Hindlimb muscle (tissue), 1 donor: Measurements from ENCODE around the gene AREG. TPM values are rescaled to one million over a fixed set of nuclear protein-coding genes. Genes with fewer than 3 reads are reported as not detected.

ENCODE experiments used
- DNase-seq: peaks from one replicate; pipeline ENCODE4 v3.0.0-alpha.2; 2013
- polyA plus RNA-seq: library from polyadenylated mRNA; unstranded; fragments of 120-200 nt; gene quantifications from one replicate; pipeline ENCODE4 v1.2.1, GENCODE V29; 2013; ENCODE audit not compliant: insufficient read length

AREG gene
- polyA plus RNA-seq, 1 donor: 0.21 TPM

DNA sequence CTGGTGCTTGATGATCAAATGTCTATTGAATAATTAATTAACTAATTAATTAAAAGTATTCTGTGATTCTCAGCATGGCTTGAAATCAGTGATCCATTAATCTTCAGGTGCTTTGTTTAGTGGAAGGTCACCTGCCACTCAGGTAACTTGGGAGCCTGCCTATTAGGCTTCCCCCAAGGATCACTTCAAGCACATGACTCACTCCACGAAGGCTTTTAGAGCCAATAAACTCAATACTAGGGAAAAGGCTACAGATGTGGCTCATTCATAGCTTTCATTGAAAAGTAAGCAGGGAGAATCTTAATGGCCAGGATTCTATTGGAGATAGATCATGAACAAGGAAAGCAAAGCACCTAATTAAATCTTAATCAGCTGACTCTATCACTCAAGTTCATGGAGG is 21.3 kb downstream of the AREG start:
- no peak for DNase-seq

DNA sequence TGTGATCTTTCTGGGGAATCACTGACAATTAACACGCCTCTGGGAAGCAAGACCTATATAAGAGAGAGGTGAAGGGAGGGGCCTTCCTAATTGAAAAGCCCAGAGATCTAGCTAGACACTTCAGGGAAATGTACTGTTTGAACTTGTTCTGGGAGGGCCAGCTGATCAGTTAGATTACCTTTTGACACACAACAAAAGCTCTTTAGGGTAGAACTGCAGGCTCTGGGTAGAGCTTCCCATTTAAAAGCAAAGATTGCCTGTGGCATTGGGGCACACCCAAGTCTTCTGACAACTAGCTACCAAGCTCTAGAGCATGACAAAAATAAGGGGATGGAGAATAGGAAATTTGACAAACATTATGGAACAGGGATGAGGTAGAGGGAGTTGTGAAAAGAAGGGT is 26.3 kb downstream of the AREG start:
- no peak for DNase-seq

DNA sequence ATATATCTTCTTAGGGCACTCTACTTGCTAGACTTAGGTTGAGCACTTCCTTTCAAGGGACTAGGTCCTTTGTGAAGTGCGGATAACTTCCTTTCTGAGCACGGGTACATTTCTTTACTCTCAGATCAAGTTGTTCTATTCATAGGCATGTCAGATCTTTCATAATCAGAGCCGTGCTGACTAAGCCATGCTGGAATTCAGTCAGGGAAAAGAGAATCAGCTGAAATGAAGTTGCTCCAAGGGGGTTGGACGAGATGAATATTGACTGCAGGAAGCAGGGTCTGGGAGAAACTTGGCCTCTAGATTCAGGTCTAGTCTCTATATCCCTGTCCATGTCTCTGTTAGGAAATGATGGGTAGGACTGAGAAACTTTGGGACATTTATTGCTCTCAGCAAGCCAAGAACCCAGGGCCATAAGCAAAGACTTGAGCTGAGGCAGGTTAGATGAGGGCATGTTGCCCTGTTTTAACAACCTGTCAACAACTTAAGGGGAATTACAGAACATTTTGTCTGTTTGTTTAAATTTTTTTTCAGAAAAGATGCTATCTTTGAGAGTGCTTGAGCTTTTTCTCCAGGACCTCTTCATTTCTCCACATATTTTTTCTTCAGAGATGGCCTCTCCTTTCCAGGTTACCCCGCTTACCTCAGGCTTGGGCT is 28.3 kb downstream of the AREG start:
- DNase-seq: no peak

DNA sequence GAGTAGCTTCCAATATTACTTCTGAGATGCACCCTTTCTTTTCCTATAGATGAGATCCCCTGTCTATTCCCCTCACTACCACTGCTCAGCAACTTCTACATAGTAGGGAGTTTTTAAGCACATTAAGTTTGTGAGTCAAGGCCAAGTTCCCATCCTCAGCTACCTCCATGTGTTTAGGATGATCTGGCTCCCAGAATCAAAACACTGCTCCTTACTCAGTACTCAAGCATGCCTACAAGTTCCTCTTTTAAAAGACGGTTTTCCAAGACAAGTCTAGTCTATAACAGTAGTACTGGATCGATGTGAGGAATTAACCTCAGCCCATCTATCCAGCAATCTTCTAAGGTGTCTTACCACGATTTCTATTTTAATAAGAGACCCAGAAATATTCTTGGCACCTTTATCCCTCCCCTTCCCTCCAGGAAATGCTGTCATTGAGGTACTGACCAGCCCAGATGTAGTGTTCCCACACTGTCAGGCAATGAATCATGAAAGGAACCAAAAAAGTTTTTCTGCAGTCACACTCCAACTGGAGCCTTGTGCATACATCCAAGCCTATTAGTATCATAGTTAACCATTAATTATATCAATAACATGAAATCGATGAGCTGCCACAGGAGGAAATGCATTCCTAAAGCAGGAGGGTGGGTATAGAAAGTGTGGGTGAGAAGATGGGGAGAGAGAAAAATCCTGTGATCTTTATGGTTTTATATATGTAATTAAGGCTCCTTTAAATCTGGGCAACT is 29.6 kb downstream of the AREG start:
- DNase-seq: no peak

DNA sequence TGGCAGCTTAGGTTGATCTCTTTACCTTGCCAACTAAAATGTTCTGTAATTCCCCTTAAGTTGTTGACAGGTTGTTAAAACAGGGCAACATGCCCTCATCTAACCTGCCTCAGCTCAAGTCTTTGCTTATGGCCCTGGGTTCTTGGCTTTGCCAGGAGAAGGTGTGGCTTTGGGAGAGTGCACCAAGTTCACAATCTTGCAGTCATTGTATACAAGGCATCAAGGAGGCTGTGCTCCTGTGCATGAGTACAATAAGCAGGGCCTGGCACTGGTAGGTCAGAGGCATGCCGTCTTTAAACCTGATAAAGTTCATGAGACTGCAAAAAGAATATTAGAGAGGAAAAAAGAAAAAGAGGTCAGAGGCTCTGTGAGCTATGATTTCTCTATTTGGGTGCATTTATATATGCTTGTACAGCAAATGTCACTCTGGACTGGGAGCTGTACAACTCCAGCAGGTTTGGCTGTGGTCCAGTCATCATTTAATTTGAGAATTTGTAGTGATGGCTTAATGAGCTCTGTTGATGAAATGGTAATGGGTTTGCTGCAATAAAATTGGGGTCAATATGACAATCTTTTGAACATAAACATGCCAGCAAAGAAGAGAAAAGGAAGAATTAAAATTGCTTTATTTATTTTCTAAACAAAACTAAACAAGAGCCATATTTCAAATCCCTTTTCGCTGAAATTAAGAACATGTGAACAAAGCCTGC is 30.3 kb downstream of the AREG start:
- DNase-seq: no peak

DNA sequence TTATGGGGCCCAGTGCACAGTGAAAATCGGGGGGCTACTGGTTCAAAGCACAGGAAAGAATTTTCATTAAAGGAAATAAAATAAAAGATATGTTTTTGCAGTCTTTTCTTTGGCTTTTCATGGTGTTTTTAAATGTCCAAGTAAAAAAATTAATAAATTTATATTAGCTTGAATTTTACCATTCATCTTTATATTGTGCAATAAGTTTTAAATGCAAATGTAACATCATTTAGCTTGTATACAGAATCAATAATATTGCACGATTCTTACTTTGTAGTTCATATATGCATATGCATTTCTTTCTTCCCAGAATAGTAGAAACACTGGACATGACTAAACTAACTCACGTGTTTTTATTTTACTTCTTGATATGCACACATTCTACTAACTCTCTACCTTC is 31.0 kb downstream of the AREG start:
- no peak for DNase-seq

DNA sequence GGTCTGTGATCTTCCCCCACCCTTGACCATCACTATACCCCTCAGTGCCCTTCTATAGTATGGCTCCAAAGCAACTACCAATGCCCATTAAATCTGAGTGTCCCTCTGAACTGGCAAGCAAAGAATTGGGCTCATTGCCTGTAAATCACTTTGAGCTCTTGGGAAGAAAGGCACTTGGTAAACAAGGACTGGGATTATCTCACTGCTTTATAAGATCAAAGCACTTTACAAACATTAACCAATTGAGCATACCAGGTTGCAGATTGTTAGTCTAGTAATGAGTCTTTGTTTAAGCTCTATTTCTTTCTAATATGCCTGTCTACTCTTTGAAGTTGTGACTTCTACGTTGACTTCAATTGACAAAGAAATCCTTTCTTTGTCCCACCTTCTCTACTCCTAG is 34.1 kb downstream of the AREG start:
- DNase-seq: no peak

DNA sequence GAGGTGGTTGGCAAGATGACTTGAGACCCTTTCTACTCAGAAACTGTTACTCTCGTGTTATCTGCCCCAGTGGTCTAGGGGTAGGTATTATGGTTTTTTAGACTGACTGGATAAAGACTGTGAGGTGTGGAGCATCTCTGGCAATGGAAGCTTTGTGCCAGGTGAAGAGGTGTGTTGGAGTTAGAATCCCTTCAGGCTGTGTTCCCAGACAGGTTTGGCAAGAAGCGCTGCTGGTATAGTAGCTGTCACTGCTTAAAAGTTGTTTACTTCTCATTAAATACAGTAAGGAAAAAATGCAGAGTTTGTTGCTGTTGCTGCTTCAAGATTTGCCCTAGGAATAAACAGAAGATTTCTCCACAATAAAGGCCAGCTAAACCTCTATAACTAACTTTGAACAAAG is 35.3 kb downstream of the AREG start:
- no peak for DNase-seq

DNA sequence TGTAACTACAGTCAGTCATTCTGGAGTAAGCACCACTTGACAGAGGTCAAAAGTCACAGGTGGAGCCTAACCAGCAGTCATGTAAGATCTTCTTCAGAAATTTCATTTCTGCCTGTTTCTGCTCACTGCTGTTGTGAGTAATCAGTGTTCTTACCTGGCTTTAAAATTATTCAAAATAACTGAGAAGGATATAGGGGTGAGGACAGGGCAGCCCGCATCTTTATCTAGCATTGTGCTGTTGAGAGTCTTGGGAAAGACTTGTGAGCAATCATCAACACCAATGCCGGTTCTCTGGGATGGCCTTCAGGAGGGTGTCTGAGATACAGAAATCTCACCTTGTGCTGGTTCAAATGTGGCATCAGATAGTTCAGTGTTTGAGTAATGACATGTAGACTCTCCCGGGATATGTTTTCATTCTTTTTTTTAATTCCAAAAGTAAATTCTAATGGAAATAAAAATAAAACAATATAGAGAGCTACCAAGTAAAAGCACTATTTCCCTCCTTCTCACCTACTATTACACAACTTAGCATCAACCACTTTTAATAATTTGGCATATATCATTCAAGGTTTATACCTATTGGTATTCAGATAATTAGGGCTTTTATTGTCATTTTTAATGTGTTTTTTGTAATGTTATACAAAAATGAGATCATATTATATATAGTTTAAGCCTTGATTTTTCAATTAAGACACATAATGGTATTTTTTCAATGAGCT is 37.1 kb downstream of the AREG start:
- no peak for DNase-seq

DNA sequence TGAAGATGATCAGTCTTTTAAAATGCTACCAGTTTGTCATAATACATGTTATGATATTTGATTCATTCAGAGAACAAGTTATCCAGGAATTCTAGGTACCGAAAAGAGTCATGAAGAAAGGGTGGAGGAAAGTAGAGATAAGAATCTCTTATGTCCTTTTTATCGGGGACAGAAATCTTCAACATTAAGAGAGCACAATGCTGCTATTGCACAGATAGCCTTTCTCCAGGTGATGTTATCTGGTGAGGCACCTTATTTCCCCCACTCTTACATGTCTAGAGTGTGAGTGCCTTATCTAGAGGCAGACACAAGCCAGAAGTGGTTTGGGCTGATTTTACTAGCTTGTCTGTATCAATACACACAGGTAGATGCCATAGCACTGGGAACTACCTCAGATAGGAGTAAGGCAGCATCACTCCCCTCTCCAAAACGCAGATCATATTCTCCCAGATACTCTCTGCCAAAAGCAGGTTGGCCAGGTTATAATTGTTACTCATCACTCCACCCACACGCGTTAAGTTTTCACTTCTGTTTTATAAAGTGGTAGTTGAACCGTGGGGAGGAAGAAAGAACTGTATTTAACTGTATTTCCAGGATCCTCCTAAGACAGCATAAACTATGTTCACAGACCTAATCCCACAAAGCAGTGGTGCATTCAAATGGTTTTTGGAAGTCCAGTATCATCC is 38.4 kb downstream of the AREG start:
- no peak for DNase-seq

DNA sequence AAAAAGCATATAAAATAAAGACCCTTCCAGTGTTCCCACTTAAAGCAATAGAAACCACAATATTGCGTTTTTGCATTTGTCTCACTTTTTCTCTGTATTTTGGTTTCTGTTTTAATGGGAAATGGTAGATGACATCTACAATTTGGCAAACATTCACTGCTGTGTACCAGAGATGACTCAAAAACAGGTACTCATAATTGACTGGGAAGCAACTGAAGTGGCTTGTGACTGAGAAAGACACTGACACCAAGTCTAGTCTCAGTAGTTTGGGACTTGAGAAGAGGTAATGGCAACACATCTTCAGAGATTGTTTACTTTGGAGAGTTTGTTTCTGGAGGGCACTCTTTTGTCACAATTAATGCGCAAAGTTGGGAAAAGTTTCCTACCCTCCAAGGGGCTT is 42.0 kb downstream of the AREG start:
- DNase-seq: no peak

DNA sequence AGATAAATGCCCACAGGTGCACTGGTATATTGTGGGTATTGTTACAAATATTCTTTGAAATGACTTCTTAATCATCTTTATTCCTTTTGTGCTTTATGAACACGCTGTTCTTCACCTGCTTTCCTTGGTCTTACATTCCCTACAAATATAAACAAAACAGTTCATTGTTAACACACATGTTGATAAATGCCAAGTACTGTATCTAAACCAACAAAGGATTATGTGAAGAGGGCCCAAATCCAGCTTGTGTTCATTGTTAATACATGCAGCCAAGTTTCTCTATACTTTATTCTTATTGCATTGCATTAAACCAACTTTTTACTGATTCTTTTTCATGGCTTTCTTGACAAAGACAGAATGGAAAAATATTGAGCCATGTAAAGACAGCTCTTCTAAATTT is 42.8 kb downstream of the AREG start:
- no peak for DNase-seq

DNA sequence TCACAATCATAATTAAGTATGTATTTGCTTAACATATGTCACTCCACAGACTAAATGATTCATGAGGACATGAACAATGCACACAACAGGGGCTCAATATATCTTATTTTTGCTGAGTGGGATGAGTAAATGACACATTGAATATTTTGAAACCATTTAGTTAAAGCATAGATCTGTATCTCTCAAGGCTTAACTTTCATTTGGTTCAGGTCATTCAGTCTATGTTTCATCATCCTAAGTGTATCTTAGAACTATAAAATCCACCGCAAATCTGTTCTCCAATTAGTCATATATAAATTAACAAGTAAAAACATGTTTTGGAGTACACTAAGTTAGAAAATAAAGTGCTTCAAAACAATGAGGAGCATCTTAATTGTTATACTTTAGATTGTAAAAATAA is 45.8 kb downstream of the AREG start:
- DNase-seq: no peak

DNA sequence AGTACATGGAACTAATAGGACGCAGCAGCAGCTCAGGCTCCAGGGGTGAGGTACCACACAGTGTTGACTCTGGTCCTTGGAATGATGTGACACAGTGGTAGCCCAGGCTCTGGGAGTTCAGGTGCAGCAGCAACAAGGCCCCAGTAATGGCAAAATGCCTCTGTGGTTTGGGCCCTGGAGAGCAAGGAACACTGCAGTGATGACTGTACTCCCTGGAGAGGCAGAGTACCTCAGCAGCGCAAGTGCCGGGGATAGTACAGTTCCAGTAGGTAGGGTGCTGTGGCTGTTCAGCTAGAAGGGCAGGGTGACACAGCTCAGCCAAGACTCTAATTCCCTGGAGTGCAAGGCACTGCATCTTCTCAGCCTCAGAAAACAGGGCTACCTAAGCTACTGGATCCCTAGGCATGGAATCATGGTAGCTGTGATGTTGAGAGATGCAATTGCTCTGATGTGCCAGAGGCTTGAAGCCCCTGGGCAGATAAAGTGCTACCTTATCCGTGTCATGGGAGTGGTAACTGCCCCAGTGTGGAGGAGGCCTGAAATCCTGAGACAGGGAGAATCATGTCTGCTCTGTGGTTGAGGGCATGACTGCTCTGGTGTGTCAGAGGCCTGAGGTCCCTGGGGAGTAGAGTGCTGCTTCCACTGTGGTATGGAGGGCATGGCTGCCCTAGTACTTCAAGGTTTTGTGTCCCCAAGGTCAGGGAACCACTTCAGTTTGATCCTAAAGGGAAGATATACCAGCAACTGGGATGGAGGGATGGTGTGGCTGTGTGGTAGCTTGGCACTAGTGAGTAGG is 55.2 kb downstream of the AREG start:
- no peak for DNase-seq

DNA sequence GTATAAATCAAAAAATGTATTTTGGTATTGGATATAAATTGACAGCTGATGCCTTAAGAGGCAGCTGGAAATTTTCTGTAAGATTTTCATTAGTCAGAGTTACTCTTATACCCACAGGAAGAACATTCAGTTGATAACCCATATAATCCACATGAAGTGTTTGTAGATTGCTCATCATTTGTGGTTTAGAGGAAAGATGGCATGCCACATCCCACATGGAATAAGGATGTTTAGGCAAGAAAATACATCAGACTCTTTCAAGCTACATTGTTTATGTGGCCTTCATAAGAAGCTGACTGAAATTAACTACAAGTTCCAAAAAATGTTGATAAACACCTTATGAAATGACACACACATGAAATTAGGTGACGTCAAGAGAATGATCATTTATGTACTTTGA is 56.6 kb downstream of the AREG start:
- no peak for DNase-seq

DNA sequence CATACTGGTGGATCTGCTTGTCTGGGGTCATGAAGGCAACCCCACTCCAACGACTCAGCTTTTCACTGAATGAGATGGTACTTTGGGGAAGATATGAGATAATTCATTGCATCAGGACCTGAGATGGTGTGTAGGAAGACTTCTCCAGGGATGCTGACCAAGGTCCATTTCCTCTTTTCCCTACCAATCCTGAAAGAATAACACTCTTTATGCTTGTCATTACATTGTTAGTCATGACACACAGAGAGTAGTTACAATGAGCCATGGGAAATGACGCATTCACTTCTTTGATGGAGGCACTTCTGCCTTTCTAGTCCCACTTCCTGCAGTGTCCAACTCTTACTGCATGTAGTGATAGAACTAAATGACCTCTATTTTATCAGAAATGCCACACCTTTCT is 58.6 kb downstream of the AREG start:
- no peak for DNase-seq

DNA sequence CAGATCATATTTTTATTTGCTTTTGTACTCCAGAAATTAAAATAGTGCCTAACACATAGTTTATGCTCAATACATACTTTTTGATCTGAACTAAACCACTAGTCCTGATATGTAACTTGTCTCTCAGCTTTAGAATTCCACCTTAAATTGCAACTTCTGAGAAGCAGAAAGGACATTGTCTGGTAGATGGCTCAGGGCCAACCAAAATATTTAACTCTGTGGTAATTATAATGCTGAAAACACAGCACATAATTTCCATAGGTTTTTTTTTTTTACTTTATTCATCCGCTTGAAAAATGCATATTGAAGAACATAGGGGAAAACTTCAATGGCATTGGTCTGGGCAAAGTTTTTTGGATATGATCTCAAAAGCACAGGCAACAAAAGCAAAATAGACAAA is 59.3 kb downstream of the AREG start:
- no peak for DNase-seq
